Neural cell (in vitro differentiated cells): ENCODE measurements around the gene PCNX2. TPM values are rescaled to one million over a fixed set of nuclear protein-coding genes. Genes with fewer than 3 reads are reported as not detected.

ENCODE experiments used
- H2AFZ ChIP-seq: fragments of 200-600, 300-800 bp; sonication (generic), shearing (Covaris generic); 2 replicates; pipeline ENCODE4 v1.6.0; 2014; ENCODE audit warnings: low read depth, mild to moderate bottlenecking, antibody characterized with exemption, low read length, moderate library complexity
- H3F3A ChIP-seq: fragments of 200-600 bp; shearing (Covaris generic); 2 replicates; pipeline ENCODE4 v1.6.1; 2016; ENCODE audit warnings: mild to moderate bottlenecking, moderate library complexity, mixed read lengths, antibody characterized with exemption, low read length; ENCODE audit not compliant: insufficient read depth, poor library complexity, severe bottlenecking
- H3K27ac ChIP-seq: fragments of 200-600, 300-800 bp; sonication (generic), shearing (Covaris generic); 2 replicates; pipeline ENCODE4 v1.5.1; 2014; ENCODE audit warnings: mild to moderate bottlenecking, low read length, moderate library complexity
- H3K27me3 ChIP-seq: fragments of 300-800, 200-600 bp; sonication (generic), shearing (Covaris generic); 2 replicates; pipeline ENCODE4 v1.6.0; 2014; ENCODE audit warnings: mild to moderate bottlenecking, low read depth, low read length, moderate library complexity; ENCODE audit not compliant: insufficient read depth
- H3K36me3 ChIP-seq: fragments of 300-800, 200-600 bp; sonication (generic), shearing (Covaris generic); 2 replicates; pipeline ENCODE4 v1.5.1; 2014; ENCODE audit warnings: mild to moderate bottlenecking, antibody characterized with exemption, low read length, moderate library complexity; ENCODE audit not compliant: insufficient read depth
- H3K4me2 ChIP-seq: fragments of 300-800, 200-600 bp; sonication (generic), shearing (Covaris generic); 2 replicates; pipeline ENCODE4 v1.6.0; 2014; ENCODE audit warnings: mild to moderate bottlenecking, low read length
- H3K4me3 ChIP-seq: fragments of 300-800, 200-600 bp; sonication (generic), shearing (Covaris generic); 2 replicates; pipeline ENCODE4 v1.5.1; 2014; ENCODE audit warnings: mild to moderate bottlenecking, low read length, moderate library complexity
- H3K79me2 ChIP-seq: fragments of 200-600 bp; shearing (Covaris generic); replicated peaks from 2 replicates; pipeline ENCODE4 v1.6.0; 2014; ENCODE audit warnings: mild to moderate bottlenecking, low read length, moderate library complexity; ENCODE audit not compliant: insufficient read depth
- H3K9ac ChIP-seq: fragments of 300-800, 200-600 bp; sonication (generic), shearing (Covaris generic); 2 replicates; pipeline ENCODE4 v1.6.1; 2016; ENCODE audit warnings: mild to moderate bottlenecking, low read length, mixed read lengths
- H3K9me2 ChIP-seq: fragments of 200-600 bp; shearing (Covaris generic); 2 replicates; pipeline ENCODE4 v1.6.1; 2016; ENCODE audit warnings: mild to moderate bottlenecking, low read length, mixed read lengths; ENCODE audit not compliant: insufficient read depth
- H3K9me3 ChIP-seq: fragments of 200-600, 300-800 bp; sonication (generic), shearing (Covaris generic); 2 replicates; pipeline ENCODE4 v1.6.1; 2016; ENCODE audit warnings: mild to moderate bottlenecking, mixed run types, low read length, moderate library complexity, mixed read lengths
- H4K20me1 ChIP-seq: fragments of 200-600 bp; shearing (Covaris generic); 2 replicates; pipeline ENCODE4 v1.6.1; 2016; ENCODE audit warnings: mild to moderate bottlenecking, mixed run types; ENCODE audit not compliant: insufficient read depth
- CTCF ChIP-seq: fragments of 450-650 bp; IDR thresholded peaks from 2 replicates; pipeline ENCODE4 v1.5.1; 2014; ENCODE audit warnings: antibody characterized with exemption, mild to moderate bottlenecking, moderate library complexity; ENCODE audit not compliant: poor library complexity, severe bottlenecking
- EP300 ChIP-seq: fragments of 450-650 bp; conservative IDR thresholded peaks from 2 replicates; pipeline ENCODE4 v1.6.1; 2014; ENCODE audit warnings: antibody characterized with exemption, mild to moderate bottlenecking, moderate library complexity; ENCODE audit not compliant: poor library complexity, severe bottlenecking
- EZH2 ChIP-seq: fragments of 200-600, 300-800 bp; shearing (Covaris generic), sonication (generic); IDR thresholded peaks from 2 replicates; pipeline ENCODE4 v1.6.1; 2014; ENCODE audit warnings: antibody characterized with exemption, low read length, borderline replicate concordance, mild to moderate bottlenecking; ENCODE audit not compliant: insufficient read depth, poor library complexity, severe bottlenecking
- MXI1 ChIP-seq: fragments of 450-650 bp; conservative IDR thresholded peaks from 2 replicates; pipeline ENCODE4 v1.6.1; 2014; ENCODE audit warnings: antibody characterized with exemption, mild to moderate bottlenecking; ENCODE audit not compliant: poor library complexity, severe bottlenecking
- POLR2AphosphoS5 ChIP-seq: IDR thresholded peaks from 2 replicates; pipeline ENCODE4 v1.6.1; 2012
- RAD21 ChIP-seq: fragments of 450-650 bp; conservative IDR thresholded peaks from 2 replicates; pipeline ENCODE4 v1.6.1; 2014; ENCODE audit warnings: antibody characterized with exemption, mild to moderate bottlenecking, moderate library complexity
- REST ChIP-seq: IDR thresholded peaks from 2 replicates; pipeline ENCODE4 v1.6.1; 2012; ENCODE audit warnings: borderline replicate concordance
- SMC3 ChIP-seq: fragments of 450-650 bp; conservative IDR thresholded peaks from 2 replicates; pipeline ENCODE4 v1.6.1; 2014; ENCODE audit warnings: antibody characterized with exemption, mild to moderate bottlenecking, moderate library complexity; ENCODE audit not compliant: poor library complexity
- TAF1 ChIP-seq: IDR thresholded peaks from 2 replicates; pipeline ENCODE4 v1.6.1; 2012; ENCODE audit warnings: low read depth
- polyA plus RNA-seq: library from polyadenylated mRNA; depleted of rRNA; stranded (reverse); fragments of >200 nt; gene quantifications from 2 replicates; pipeline ENCODE4 v1.2.3, GENCODE V29; 2014

PCNX2 gene
- polyA plus RNA-seq, 1 donor from 2014 or later, result 17.2 TPM

DNA sequence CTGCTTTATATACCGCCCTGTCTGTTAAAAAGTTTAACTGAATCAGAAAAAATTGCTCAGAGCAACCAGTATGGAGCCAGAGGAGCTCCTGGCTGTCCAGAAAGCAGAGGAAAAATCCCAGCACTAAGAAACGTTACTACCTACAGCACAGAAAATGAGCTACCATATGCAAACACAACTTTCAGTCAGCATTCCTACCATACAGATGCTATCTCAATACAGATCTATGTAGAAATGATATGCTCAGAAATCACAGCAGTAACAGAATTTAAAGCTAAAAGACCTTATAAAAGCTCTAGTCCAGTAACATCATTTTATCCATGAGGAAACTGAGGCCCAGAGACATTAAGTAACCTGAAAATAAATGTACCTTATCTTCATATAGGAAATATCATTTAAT lies 38.7 kb downstream of the PCNX2 start:
- no peak overlapping the region for H2AFZ ChIP-seq
- TF ChIP-seq REST, result no peak
- TF ChIP-seq TAF1, result no peak
- TF ChIP-seq MXI1, result no peak
- no peak for TF ChIP-seq RAD21
- no peak for TF ChIP-seq SMC3
- no peak for TF ChIP-seq CTCF
- TF ChIP-seq POLR2AphosphoS5, result no peak
- TF ChIP-seq EP300, result no peak
- no peak for TF ChIP-seq EZH2
- H3K4me2 ChIP-seq, result no peak overlapping the region
- no peaks in the 10 kb centered on the region for H3K9me3 ChIP-seq
- H3K27me3 ChIP-seq, result no peaks in the 10 kb centered on the region
- no peak overlapping the region for H3K9ac ChIP-seq
- H3K79me2 ChIP-seq, result no peaks in the 10 kb centered on the region
- H3K9me2 ChIP-seq, result no peaks in the 10 kb centered on the region
- H3K36me3 ChIP-seq, result peaks cover 5% of the 10 kb centered on the region
- no peak overlapping the region for H3K4me3 ChIP-seq
- H4K20me1 ChIP-seq, result no peaks in the 10 kb centered on the region
- H3F3A ChIP-seq, result no peaks in the 10 kb centered on the region
- H3K27ac ChIP-seq, result no peak overlapping the region

- no peak overlapping the region for H3K4me2 ChIP-seq
- H3K9me3 ChIP-seq, result no peaks in the 10 kb centered on the region
- no peak for TF ChIP-seq EP300
- no peak for TF ChIP-seq POLR2AphosphoS5
- no peak for TF ChIP-seq EZH2
- TF ChIP-seq REST, result no peak
- TF ChIP-seq TAF1, result no peak
- no peak for TF ChIP-seq SMC3
- TF ChIP-seq CTCF, result no peak
- TF ChIP-seq MXI1, result no peak
- no peak for TF ChIP-seq RAD21
- no peaks in the 10 kb centered on the region for H3K27me3 ChIP-seq
- H3K79me2 ChIP-seq, result no peaks in the 10 kb centered on the region
- H3K4me3 ChIP-seq, result no peak overlapping the region
- no peaks in the 10 kb centered on the region for H3K9me2 ChIP-seq
- no peak overlapping the region for H2AFZ ChIP-seq
- H3K27ac ChIP-seq, result no peak overlapping the region
- peaks cover 5% of the 10 kb centered on the region for H3K36me3 ChIP-seq
- no peaks in the 10 kb centered on the region for H3F3A ChIP-seq
- no peak overlapping the region for H3K9ac ChIP-seq
- H4K20me1 ChIP-seq, result no peaks in the 10 kb centered on the region
These were observed 39.3 kb downstream of the PCNX2 start for GRCh38 chr1:233256191-233256590.
